NCI-H1092 (cell line): ENCODE data around the gene ZNF346.

ENCODE experiments used
- DNase-seq: peaks from one replicate; lab custom pipeline; 2025; lab: John Stamatoyannopoulos, UW

The ZNF346 gene

DNA sequence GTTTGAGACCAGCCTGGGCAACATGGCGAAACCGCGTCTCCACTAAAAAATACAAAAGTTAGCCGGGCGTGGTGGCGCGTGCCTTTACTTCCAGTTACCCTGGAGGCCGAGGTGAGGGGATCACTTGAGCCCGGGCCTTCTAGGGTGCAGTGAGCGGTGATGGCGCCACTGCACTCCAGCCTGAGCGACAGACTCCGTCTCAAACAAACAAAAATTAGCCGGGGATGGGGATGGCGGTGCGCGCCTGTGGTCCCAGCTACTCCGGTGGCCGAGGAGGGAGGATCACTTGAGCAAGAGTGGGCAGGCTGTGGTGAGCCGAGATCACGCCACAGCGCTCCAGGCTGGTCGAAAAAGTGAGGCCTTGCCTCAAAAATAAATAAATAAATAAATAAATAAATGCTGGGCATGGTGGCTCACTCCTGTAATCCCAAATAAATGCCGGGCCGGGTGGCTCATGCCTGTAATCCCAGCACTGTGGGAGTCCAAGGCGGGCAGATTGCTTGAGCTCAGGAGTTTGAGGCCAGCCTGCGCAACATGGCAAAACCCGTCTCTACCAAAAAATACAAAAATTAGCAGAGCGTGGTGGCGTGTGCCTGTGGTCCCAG lies 95.0 kb downstream of the ZNF346 start:
- no peak for DNase-seq

DNA sequence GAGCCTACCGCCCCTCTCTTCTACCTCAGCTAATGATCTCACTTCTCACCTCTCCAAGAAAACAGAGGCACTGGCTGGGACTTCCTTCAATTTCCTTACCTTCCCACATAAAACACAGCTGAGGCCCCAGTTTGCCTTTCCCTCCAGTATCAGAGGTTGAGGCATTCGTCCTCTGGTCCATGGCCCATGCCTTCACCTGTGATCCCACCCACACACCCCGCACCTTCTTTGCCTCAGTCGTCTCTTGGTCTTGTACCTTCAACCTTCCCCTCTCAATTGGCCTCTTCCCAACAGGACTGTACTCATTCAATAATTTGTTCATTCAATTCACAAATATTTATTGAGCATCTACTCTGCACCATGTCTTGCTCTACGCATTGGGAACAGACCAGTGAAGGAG lies 100.1 kb downstream of the ZNF346 start:
- DNase-seq = no peak

DNA sequence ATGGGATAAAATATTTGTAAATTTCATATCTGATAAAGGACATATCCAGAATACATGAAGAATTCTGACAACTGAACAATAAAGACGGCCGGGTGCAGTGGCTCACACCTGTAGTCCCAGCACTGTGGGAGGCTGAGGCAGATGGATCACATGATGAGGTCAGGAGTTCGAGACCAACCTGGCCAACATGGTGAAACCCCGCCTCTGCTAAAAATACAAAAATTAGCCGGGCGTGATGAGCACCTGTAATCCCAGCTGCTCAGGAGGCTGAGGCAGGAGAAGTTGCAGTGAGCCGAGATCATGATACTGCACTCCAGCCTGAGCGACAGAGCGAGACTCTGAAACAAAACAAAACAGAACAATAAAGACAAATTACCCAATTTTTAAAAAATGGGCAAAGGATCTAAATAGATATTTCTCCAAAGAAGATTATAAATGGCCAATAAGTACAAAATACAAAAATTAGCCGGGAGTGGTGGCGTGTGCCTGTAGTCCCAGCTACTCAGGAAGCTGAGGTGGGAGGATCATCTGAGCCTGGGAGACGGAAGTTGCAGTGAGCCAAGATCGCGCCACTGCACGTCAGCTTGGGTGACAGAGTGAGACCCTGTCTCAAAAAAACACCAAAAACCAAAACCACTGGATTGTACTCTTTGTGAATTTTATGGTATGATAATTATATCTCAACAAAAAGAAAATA lies 101.4 kb downstream of the ZNF346 start:
- no peak for DNase-seq

DNA sequence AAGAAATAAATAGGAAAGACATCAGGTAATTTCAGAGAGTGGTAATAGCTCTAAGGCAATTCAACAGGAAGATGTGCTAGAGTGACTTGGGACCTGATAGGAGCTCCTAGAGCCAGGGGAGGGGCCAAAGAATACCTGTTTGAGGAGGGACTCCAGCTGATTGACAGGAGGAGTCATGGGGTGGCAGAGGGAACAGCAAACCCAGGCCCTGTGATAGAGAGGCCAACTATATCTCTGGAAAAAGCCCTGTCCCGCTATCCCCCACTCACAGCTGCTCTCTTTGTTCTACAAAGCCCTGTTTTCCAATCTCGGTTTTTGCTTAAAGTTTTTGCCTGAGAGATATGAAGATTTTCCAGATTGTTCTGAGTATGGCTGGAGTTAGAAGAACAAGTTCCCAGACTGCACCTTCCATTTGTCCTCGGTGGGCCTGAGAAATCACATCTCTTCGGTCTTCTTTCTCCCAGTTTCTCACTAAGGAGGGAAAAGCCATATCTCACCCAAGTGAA lies 102.0 kb downstream of the ZNF346 start:
- DNase-seq = no peak

DNA sequence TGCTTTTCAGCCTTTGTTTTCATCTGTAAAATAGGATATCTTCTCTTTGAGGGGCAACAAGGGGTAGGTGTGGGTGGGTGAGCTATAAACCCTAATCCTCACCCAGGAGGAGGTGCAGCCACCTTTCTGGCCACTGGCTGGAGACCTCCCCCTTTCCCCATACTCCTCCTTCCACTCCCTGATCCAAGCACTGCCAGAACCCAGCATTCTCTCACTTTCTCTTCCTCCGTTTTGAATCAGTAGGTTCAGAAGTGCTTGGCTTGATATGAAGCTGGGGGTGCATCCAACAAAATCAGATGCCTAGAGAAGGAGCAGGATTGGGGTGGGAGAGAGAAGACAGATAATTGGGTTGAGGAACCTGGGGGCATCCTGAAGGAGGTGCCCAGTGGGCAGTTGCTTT lies 104.3 kb downstream of the ZNF346 start:
- DNase-seq = no peak

DNA sequence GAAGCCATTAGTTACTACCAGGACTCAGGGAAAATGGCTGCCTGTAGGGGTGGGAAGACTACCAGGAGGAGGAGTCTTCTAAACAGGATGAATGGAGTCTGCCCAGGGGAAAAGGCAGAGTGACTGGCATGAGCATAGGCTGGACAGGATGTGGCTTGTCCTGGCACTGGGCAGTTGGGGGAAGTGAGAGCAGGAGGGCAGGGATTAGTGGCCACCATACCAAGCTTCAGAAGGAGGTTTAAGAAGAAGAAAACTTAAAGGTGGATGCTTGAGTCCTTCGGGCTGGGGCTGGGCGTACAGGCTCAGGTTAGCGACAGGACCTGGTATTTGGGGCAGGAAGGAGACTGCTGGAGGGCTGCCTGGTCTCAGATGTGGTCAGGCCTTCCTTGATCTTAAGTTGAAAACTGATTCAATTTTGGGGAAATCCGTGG lies 106.1 kb downstream of the ZNF346 start:
- DNase-seq = no peak

DNA sequence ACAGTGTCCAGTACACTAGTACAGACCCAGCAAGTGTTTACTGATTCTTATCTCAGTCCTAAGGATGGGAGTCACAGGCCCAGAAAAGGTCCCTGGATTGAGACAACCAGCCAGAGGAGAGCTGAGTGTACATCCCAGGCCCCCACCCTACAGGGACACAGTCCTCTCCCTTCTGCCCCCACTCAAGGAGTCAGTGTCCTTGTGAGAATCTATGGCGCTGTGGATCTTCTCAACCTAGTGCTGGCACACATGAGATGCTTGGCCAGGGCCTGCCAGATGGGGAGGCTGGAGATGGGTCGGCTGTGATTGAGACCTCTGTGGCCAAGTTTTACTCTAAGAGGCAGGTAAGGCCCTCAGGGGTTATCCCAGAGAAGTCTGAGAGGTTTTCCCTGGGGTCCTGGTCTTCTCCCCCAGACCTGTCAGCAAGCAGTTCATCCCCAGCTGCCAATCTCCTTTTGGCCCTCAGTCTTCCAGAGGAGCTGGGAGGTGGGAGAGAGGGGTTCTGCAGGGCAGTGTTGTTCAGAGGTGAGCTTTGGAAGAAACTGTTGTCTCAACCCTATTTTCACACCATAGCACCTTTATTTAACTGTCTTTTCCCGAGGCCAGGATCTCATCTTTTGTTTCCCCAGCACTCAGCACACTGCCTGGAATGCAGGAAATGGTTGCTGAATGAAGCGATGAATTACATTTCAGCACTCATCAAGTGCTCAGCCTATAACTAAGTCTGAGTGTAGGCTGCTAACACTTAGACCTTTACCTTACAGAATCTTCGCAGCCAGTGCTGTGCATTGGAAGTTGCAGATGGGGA lies 107.9 kb downstream of the ZNF346 start:
- no peak for DNase-seq
